GM12875 (cell line): ENCODE measurements around the gene MYO7B.

Experiments used
- H3K4me3 ChIP-seq: one replicate; pipeline ENCODE4 v1.5.1; 2011; ENCODE audit warnings: low read depth, low read length, control low read depth
- TF ChIP-seq, protein P1 (sequence below): IDR thresholded peaks from 2 replicates; pipeline ENCODE4 v1.5.1; 2011; ENCODE audit warnings: low read depth, mild to moderate bottlenecking, control low read depth, inconsistent platforms, low read length, moderate library complexity, borderline replicate concordance; ENCODE audit not compliant: insufficient read depth

Gene MYO7B

DNA sequence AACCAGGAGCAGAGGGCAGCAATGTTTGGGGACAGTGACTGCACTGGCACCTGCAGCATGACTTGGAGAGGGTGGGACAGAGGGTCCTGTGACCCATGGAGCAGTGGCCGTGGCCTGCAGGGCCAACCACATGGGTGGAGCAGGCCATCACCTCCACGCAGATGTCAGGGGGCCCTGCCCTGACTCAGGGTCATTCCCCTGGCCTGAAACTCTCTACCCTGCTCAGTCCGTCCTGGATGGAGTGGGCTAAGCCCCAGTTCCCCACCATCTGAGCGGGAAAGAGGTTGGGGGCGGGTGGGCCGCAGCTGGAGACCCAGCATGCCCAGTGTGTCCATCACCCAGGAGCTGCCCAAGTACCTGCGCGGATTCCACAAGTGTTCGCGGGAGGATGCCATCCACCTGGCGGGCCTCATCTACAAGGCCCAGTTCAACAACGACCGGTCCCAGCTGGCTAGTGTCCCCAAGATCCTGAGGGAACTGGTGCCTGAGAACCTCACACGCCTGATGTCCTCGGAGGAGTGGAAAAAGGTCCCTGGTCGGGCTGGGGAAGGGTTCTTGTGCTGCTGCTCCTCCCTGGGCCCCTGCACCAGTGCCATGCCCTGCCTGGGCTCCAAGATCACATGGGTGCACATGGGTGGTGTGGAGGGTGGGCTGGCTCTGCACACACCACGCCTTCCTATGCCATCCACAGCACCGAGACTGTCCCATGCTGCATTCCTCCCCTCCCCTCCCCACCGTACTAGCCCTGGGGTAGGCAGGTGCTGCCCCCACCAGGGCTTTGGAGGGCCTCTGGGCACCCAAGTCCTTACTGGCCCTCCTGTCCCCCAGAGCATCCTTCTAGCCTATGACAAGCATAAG is 100.1 kb downstream of the MYO7B start:
- TF ChIP-seq, protein P1, sequence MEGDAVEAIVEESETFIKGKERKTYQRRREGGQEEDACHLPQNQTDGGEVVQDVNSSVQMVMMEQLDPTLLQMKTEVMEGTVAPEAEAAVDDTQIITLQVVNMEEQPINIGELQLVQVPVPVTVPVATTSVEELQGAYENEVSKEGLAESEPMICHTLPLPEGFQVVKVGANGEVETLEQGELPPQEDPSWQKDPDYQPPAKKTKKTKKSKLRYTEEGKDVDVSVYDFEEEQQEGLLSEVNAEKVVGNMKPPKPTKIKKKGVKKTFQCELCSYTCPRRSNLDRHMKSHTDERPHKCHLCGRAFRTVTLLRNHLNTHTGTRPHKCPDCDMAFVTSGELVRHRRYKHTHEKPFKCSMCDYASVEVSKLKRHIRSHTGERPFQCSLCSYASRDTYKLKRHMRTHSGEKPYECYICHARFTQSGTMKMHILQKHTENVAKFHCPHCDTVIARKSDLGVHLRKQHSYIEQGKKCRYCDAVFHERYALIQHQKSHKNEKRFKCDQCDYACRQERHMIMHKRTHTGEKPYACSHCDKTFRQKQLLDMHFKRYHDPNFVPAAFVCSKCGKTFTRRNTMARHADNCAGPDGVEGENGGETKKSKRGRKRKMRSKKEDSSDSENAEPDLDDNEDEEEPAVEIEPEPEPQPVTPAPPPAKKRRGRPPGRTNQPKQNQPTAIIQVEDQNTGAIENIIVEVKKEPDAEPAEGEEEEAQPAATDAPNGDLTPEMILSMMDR: no peak
- H3K4me3 ChIP-seq: no peak overlapping the region

DNA sequence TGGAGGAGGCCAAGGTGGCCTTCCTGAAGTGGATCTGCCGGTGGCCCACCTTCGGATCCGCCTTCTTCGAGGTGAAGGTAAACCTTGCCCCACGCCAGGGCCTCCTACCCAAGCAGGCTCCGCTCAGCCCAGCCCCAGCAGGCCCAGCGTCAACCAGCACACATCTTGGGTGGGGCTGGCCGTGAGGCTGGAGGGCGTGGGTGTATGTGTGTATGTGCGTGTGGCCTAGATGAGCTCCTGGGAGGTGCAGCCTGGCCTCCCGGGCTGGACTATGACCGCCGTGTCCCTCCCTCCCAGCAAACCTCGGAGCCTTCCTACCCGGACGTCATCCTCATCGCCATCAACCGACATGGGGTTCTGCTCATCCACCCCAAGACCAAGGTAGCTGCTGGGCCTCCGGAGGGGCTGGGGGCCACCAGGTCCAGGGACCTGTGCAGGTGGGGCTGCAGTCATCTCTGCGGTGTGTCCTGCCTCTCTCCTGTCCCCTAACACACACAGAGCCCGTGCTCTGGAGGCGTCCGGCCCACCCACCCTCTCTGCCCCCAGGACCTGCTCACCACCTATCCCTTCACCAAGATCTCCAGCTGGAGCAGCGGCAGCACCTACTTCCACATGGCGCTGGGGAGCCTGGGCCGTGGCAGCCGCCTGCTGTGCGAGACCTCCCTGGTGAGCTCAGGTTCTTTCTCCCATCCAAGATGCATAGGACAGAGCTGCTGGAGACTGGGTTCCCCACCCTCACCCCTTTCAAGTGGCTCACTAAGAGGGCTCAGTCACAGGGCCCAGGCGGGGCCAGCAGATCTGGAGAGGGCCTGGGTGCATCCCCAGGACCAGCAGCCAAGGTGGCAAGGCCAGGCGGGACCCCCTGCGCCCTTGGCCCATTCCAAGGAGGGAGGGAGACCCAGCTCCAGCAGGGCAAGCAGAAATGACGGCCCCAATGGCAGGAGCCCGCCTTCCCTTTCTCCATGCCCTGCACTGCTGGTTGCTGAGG is 101.1 kb downstream of the MYO7B start:
- TF ChIP-seq, protein P1: no peak
- H3K4me3 ChIP-seq: no peak overlapping the region

DNA sequence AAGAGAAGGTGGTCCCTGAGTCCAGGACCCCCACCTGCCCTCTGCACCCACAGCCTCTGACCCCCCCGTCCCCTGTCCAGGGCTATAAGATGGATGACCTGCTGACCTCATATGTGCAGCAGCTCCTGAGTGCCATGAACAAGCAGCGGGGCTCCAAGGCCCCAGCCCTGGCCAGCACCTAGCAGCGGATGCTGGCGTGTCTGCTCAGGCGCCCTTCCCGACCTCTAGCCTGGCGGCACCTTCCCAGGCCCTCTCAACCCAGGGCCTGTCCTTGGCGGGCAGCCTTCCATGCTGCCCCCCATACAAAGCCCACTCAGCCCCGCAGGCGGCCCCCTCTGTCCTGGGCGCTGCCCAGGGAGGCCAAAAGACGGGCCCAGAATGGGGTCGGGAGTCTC is 101.8 kb downstream of the MYO7B start:
- TF ChIP-seq, protein P1: no peak
- H3K4me3 ChIP-seq: no peak overlapping the region

DNA sequence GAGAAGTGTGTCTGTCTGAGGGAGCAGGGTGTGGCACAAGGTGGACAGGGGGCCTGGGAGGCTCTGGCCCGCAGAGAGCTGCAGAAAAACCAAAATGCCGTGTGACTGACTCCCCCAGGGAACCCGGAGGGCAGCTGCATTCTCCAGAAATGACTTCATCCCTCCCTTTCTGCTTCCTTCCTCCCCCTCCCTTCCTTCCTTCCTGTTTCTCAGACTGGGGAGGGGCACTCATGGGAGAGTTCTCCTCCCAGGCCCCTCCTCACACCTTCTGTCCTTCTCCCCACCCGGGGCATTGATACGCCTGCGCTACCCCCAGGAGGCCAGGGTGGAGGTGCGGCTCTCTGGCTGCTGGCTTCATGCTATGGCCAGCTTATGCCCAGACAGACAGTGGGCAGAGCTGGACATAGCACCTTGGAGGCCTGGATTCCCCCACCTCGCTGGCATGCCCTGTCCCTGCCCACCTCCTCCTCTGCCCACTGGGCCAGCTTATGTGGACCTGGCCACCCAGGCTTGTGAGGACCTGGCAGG is 102.3 kb downstream of the MYO7B start:
- TF ChIP-seq, protein P1: no peak
- H3K4me3 ChIP-seq: no peak overlapping the region

DNA sequence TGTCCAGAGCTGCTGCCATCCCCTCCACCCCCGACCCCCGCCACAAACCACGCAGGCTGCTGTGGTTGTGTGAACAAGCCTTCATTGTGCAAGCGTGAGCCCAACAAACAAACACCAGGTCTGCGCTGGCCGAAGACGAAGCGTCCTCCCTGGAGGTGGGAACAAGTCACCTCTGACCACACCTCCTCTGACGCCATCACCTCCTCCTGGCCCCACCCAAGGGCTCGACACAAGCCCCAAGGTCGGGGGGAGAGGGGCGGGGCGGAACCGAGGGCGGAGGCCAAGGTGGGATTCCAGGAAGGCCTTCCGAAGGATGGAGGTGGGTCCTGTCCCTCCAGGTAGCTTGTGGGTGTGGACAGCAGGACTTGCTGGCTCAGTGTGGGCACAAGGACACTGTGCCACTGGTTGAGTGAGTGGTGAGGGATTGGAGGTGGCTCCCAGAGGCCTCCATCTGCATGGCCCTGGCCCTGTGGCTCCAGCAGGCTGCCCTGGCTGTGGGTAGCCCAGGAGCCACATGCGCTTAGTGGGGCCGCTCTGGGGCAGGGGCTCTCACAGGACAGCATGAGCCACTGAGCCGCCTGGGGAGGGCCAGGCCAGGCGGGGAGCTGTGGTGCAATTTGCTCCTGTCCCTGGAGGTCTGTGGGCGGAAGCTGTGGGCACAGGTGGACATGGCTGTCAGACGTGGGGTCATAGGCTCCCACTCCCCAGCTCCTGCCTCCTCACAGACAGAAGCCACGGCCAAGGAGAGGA is 103.1 kb downstream of the MYO7B start:
- no peak overlapping the region for H3K4me3 ChIP-seq

DNA sequence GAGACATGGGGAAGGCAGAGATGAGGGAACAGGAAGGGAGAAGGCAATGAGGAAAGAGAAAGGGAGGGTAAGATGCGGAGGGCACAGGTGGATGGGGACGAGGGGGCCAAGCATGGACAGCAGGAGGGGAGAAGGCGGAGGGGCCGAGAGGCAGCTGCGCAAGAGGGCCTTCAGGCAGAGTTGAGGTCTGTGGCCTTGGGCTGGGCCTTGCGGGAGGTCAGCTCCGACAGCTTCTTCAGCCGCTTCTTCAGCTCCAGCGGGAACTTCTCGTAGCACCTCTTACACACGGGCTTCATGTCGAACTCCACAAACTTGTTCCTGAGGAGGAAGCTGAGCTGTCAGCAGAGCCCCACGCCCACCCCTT is 103.6 kb downstream of the MYO7B start:
- H3K4me3 ChIP-seq: no peak overlapping the region
- TF ChIP-seq, protein P1: no peak

More for the DNA sequence above, 103.1 kb downstream of the MYO7B start:
- TF ChIP-seq, protein P1: no peak
